ENCODE results near the gene TRIM71. TPM values are rescaled to one million over a fixed set of nuclear protein-coding genes. Genes with fewer than 3 reads are reported as not detected.

TRIM71 gene
- total RNA-seq, 2 experiments from 2014 or later: not detected

- H3K9me3 Mint-ChIP-seq: no peaks in the 10 kb centered on the region
- ChIA-PET POLR2A (no interaction called here), CTCF (interaction anchor here (0.6 kb wide), 1 partner anchor 473 kb away, joined by 4 read pairs; no protein-coding TSS in a partner anchor)
- H3K27me3 Mint-ChIP-seq: peaks cover 8% of the 10 kb centered on the region
- H3K27ac Mint-ChIP-seq: no peak overlapping the region
- no peaks in the 10 kb centered on the region for H3K4me1 Mint-ChIP-seq
- H3K4me3 Mint-ChIP-seq: no peak overlapping the region
- no peaks in the 10 kb centered on the region for H3K36me3 Mint-ChIP-seq (ENCODE audit: low read depth)
- DNase-seq: no peak
Observed at GRCh38 chr3:32867954-32868353, 50.2 kb downstream of the TRIM71 start.

- no peak overlapping the region for H3K4me3 Mint-ChIP-seq
- H3K36me3 Mint-ChIP-seq (ENCODE audit: low read depth): no peaks in the 10 kb centered on the region
Observed at GRCh38 chr3:32868719-32869512, 51.1 kb downstream of the TRIM71 start.

GRCh38 chr3:32869513-32870047, 51.8 kb downstream of the TRIM71 start:
- H3K27ac Mint-ChIP-seq: no peak overlapping the region
- ChIA-PET POLR2A (no interaction called here), CTCF (no interaction called here)
- H3K36me3 Mint-ChIP-seq (ENCODE audit: low read depth): no peaks in the 10 kb centered on the region
- peaks cover 10% of the 10 kb centered on the region for H3K27me3 Mint-ChIP-seq
- no peak overlapping the region for H3K4me3 Mint-ChIP-seq
- no peaks in the 10 kb centered on the region for H3K4me1 Mint-ChIP-seq
- DNase-seq: no peak
- no peaks in the 10 kb centered on the region for H3K9me3 Mint-ChIP-seq

More at GRCh38 chr3:32868719-32869512, 51.1 kb downstream of the TRIM71 start:
- ChIA-PET POLR2A (no interaction called here), CTCF (no interaction called here)
- DNase-seq: no peak
- H3K27me3 Mint-ChIP-seq: peaks cover 11% of the 10 kb centered on the region
- no peaks in the 10 kb centered on the region for H3K4me1 Mint-ChIP-seq
- no peak overlapping the region for H3K27ac Mint-ChIP-seq
- H3K9me3 Mint-ChIP-seq: no peaks in the 10 kb centered on the region

GRCh38 chr3:32870373-32871095, 52.7 kb downstream of the TRIM71 start:
- ChIA-PET POLR2A (no interaction called here), CTCF (interaction anchor here (1.6 kb wide), 1 partner anchor 14 kb away, joined by 3 read pairs; no protein-coding TSS in a partner anchor)
- Mint-ChIP-seq H3K4me3 (no peak overlapping the region), H3K36me3 (ENCODE audit: low read depth) (no peaks in the 10 kb centered on the region), H3K9me3 (no peaks in the 10 kb centered on the region), H3K4me1 (no peaks in the 10 kb centered on the region), H3K27me3 (peaks cover 13% of the 10 kb centered on the region), H3K27ac (no peak overlapping the region)
- no peak for DNase-seq

- no peaks in the 10 kb centered on the region for H3K9me3 Mint-ChIP-seq
- DNase-seq: no peak
- peaks cover 13% of the 10 kb centered on the region for H3K27me3 Mint-ChIP-seq
- no peak overlapping the region for H3K27ac Mint-ChIP-seq
- H3K36me3 Mint-ChIP-seq (ENCODE audit: low read depth): no peaks in the 10 kb centered on the region
- no peak overlapping the region for H3K4me3 Mint-ChIP-seq
- ChIA-PET POLR2A (interaction anchor here (0.7 kb wide), 1 partner anchor 13 kb away, joined by 3 read pairs; no protein-coding TSS in a partner anchor), CTCF (interaction anchor here (1.6 kb wide), 1 partner anchor 14 kb away, joined by 3 read pairs; no protein-coding TSS in a partner anchor)
- H3K4me1 Mint-ChIP-seq: no peaks in the 10 kb centered on the region
Observed at GRCh38 chr3:32871273-32871672, 53.5 kb downstream of the TRIM71 start.

GRCh38 chr3:32872487-32873382, 54.9 kb downstream of the TRIM71 start:
- no peak overlapping the region for H3K4me3 Mint-ChIP-seq
- DNase-seq: no peak
- no peaks in the 10 kb centered on the region for H3K9me3 Mint-ChIP-seq
- no peaks in the 10 kb centered on the region for H3K36me3 Mint-ChIP-seq (ENCODE audit: low read depth)
- H3K27me3 Mint-ChIP-seq: peaks cover 25% of the 10 kb centered on the region
- POLR2A ChIA-PET: no interaction called here
- CTCF ChIA-PET: interaction anchor here (1.2 to 1.6 kb wide), 2 partner anchors 13 to 16 kb away, joined by 3 read pairs; no protein-coding TSS in a partner anchor
- no peaks in the 10 kb centered on the region for H3K4me1 Mint-ChIP-seq
- no peak overlapping the region for H3K27ac Mint-ChIP-seq

GRCh38 chr3:32873531-32874130, 55.8 kb downstream of the TRIM71 start:
- Mint-ChIP-seq H3K27ac (no peak overlapping the region), H3K4me1 (no peaks in the 10 kb centered on the region), H3K36me3 (ENCODE audit: low read depth) (no peaks in the 10 kb centered on the region), H3K4me3 (no peak overlapping the region), H3K27me3 (peaks cover 29% of the 10 kb centered on the region), H3K9me3 (no peaks in the 10 kb centered on the region)
- POLR2A ChIA-PET: no interaction called here
- CTCF ChIA-PET: interaction anchor here (1.2 kb wide), 1 partner anchor 12 kb away, joined by 3 read pairs; no protein-coding TSS in a partner anchor
- no peak for DNase-seq

GRCh38 chr3:32876920-32877319, 59.1 kb downstream of the TRIM71 start:
- no peak for DNase-seq
- ChIA-PET CTCF (interaction anchor here (0.6 kb wide), 1 partner anchor 197 kb away, joined by 3 read pairs; no protein-coding TSS in a partner anchor), POLR2A (no interaction called here)

GRCh38 chr3:32877598-32877997, 59.8 kb downstream of the TRIM71 start:
- Mint-ChIP-seq H3K27me3 (peaks cover 45% of the 10 kb centered on the region), H3K9me3 (no peaks in the 10 kb centered on the region), H3K4me3 (no peak overlapping the region), H3K27ac (no peak overlapping the region), H3K4me1 (peaks cover 6% of the 10 kb centered on the region), H3K36me3 (ENCODE audit: low read depth) (peaks cover 5% of the 10 kb centered on the region)
- CTCF ChIA-PET: interaction anchor here (0.6 kb wide), 1 partner anchor 91 kb away, joined by 3 read pairs; no protein-coding TSS in a partner anchor
- DNase-seq: no peak
- POLR2A ChIA-PET: no interaction called here

More at GRCh38 chr3:32876920-32877319, 59.1 kb downstream of the TRIM71 start:
- peaks cover 47% of the 10 kb centered on the region for H3K27me3 Mint-ChIP-seq
- no peak overlapping the region for H3K27ac Mint-ChIP-seq
- H3K4me3 Mint-ChIP-seq: no peak overlapping the region
- H3K36me3 Mint-ChIP-seq (ENCODE audit: low read depth): peaks cover 5% of the 10 kb centered on the region
- H3K4me1 Mint-ChIP-seq: peaks cover 4% of the 10 kb centered on the region
- H3K9me3 Mint-ChIP-seq: no peaks in the 10 kb centered on the region

GRCh38 chr3:32880225-32880624, 62.4 kb downstream of the TRIM71 start:
- Mint-ChIP-seq H3K4me1 (peaks cover 25% of the 10 kb centered on the region), H3K4me3 (no peak overlapping the region), H3K9me3 (no peaks in the 10 kb centered on the region), H3K27me3 (peaks cover 35% of the 10 kb centered on the region), H3K27ac (no peak overlapping the region), H3K36me3 (ENCODE audit: low read depth) (peaks cover 5% of the 10 kb centered on the region)
- POLR2A ChIA-PET: no interaction called here
- no peak for DNase-seq
- CTCF ChIA-PET: interaction anchor here (1.2 kb wide), 1 partner anchor 9 kb away, joined by 3 read pairs; no protein-coding TSS in a partner anchor

GRCh38 chr3:32881624-32882023, 63.8 kb downstream of the TRIM71 start:
- no peak for DNase-seq
- no peaks in the 10 kb centered on the region for H3K9me3 Mint-ChIP-seq
- peaks cover 25% of the 10 kb centered on the region for H3K4me1 Mint-ChIP-seq
- H3K27ac Mint-ChIP-seq: peak overlapping the region; percentile 65
- ChIA-PET POLR2A (no interaction called here), CTCF (no interaction called here)
- H3K36me3 Mint-ChIP-seq (ENCODE audit: low read depth): peaks cover 5% of the 10 kb centered on the region
- H3K4me3 Mint-ChIP-seq: no peak overlapping the region
- H3K27me3 Mint-ChIP-seq: peaks cover 40% of the 10 kb centered on the region

- peaks cover 38% of the 10 kb centered on the region for H3K27me3 Mint-ChIP-seq
- H3K27ac Mint-ChIP-seq: no peak overlapping the region
- CTCF ChIA-PET: interaction anchor here (0.8 to 1.9 kb wide), 2 partner anchors 34 to 69 kb away, joined by 3 to 7 read pairs; no protein-coding TSS in a partner anchor
- DNase-seq: no peak
- H3K4me1 Mint-ChIP-seq: peaks cover 25% of the 10 kb centered on the region
- no peaks in the 10 kb centered on the region for H3K9me3 Mint-ChIP-seq
- H3K36me3 Mint-ChIP-seq (ENCODE audit: low read depth): peaks cover 5% of the 10 kb centered on the region
- no peak overlapping the region for H3K4me3 Mint-ChIP-seq
- POLR2A ChIA-PET: interaction anchor here (0.6 kb wide), 1 partner anchor 107 kb away, joined by 3 read pairs; no protein-coding TSS in a partner anchor
Observed at GRCh38 chr3:32882189-32882588, 64.4 kb downstream of the TRIM71 start.

Measured in activated CD4-positive, alpha-beta T cell treated with anti-CD3 and anti-CD28 coated beads, Interleukin-2, amount 10 ng/mL, durations not matched to agents 7 days and 5 days (primary cell).